HG03196 (cell line): ENCODE data around the gene RNASEH2A.

Source experiments
- ATAC-seq: cut with Tn5 transposase; IDR thresholded peaks from one replicate; pipeline ENCODE4 v1.9.1; 2021; ENCODE audit not compliant: unreplicated experiment

The RNASEH2A gene

DNA sequence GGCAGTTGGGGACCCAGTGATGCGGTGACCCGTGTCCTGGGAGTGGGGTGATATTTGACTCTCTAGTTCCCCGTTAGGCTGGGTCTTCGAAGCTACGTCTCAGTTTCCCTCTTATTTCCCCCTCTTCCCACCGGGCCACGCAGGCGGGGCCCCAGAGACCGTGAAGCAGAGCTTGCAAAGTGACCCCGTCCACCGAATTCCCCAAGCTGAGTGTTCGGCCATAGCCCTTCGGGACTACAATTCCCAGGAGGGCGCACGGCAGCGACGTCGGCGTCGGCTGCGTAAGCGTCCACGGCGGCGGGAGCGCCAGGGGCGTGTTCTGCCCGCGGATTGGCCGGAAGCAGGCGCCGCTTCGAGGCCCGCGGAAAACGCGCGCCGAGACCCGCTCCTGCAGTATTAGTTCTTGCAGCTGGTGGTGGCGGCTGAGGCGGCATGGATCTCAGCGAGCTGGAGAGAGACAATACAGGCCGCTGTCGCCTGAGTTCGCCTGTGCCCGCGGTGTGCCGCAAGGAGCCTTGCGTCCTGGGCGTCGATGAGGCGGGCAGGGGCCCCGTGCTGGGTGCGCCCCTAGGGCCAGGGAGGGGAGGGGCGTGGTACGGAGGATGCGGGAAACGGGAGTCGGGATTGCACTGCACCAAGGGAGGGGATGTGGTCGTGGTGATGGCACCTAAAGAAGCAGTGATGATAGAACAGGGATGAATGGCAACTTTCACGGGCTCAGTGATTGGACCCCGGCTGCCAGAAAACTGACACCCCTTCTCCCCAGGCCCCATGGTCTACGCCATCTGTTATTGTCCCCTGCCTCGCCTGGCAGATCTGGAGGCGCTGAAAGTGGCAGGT, at the start of gene RNASEH2A:
RNASEH2A (plus strand) TSS at position 343 of the 840 bp plus-strand sequence; CDS start at position 433, 90 bp downstream.
- ATAC-seq, result peak; percentile 75

GRCh38 chr19:12757544-12758274, 48.7 kb upstream of the RNASEH2A start:
- no peak for ATAC-seq

DNA sequence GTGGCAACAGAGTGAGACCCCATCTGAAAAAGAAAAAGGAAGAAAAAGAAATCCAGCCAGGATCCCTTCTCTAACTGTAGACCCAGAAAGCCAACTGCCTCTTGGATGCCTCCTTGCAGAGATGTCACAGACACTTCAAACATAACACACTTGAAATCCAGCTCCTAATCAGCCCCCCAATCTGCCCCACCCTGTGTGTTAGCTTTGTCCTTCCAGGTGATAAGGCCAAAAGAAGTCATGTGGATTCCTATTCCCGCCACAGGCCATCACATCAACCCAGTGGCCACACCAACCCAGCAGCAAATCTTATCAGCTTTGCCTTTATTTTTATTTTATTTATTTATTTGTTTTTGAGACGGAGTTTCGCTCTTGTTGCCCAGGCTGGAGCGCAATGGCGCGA, 46.7 kb upstream of the RNASEH2A start:
- ATAC-seq, result no peak

GRCh38 chr19:12763100-12763499, 43.3 kb upstream of the RNASEH2A start:
- ATAC-seq, result no peak

DNA sequence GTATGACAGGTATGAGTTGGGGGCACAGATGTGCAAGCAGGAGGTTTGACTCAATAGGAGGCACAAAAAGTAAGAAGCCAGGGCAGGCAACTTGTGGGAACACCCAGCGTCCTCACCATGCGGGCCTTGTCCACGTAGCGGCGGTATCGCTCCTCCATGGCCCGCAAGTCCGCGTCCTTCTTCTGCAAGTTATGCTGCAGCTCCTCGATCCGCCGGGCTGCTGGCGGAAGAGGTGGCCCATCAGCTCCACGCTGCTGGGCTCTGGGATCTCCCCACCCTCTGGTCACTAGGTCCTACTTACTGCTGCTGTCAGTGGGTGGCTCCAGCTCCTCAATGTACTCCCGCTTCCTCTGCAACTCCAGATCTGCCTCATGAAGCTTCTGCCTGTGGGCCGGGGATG, 41.7 kb upstream of the RNASEH2A start:
- no peak for ATAC-seq

DNA sequence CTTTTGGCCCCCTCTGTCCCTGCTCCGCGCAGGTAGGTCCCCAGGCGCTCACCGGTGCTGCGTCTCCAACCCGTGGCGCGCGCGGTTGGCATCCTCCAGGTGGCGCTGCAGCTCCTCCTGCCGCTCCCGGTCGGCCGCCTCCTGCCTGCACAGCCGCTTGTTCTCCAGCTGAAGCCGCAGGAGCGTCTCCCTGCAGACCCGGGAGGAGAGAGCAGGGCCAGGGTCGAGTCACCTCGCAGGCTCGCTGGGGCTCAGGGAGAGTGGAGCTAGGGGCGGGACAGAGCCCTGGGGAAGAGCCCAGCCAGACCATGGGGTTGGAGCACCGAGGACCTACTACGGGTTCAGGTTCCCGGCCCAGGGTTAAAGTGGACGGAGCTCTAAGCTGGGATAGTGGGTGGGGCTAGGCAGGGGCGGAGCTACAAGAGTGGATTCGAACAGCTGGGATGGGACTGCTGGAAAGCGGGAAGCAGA, 40.3 kb upstream of the RNASEH2A start:
- ATAC-seq, result no peak

DNA sequence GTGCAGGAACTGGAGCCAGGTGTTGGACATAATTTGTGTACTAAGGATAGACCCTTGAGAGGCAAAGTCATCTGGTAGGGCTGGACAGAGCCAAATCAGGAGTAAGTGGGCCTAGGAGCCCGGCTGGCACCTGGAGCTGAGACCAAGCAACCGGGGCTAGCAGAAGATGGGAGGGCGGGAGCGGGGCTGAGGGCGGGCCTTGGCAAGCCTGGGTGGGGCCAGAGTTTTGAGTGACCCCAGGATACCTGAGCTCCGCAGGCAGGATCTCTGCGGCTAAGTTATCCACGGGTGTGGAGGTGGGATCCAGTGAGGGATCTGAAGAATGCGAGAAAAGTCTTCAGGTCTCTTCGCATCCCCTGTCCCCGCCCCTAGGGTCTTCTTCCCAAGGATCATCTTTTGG, 39.2 kb upstream of the RNASEH2A start:
- ATAC-seq, result no peak

- no peak for ATAC-seq
These were observed 38.7 kb upstream of the RNASEH2A start for GRCh38 chr19:12767666-12768065.

DNA sequence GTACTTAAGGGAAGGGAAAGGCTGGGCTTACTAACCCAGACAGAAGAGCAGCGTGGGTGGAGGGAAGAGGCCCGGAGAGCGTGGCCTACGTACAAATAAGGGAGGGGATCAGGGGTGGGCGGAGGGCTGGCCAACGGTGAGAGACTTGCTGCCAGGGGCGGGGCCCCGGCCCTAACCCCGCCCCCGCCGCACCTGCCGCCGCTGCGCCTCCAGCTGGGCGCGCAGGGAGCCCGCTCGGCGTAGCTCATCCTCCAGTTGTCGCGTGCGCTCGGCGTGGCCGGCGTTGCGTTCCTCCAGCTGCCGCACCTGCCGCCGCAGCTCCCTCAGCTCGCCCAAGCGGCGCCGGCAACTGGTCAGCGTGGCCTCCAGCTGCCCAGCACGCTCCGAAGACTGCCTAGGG, 36.7 kb upstream of the RNASEH2A start:
- ATAC-seq, result no peak

- no peak for ATAC-seq
These were observed 35.5 kb upstream of the RNASEH2A start for GRCh38 chr19:12770922-12771321.

GRCh38 chr19:12772323-12772722, 34.1 kb upstream of the RNASEH2A start:
- ATAC-seq, result no peak

- ATAC-seq, result no peak
These were observed 32.8 kb upstream of the RNASEH2A start for GRCh38 chr19:12773571-12773970.

DNA sequence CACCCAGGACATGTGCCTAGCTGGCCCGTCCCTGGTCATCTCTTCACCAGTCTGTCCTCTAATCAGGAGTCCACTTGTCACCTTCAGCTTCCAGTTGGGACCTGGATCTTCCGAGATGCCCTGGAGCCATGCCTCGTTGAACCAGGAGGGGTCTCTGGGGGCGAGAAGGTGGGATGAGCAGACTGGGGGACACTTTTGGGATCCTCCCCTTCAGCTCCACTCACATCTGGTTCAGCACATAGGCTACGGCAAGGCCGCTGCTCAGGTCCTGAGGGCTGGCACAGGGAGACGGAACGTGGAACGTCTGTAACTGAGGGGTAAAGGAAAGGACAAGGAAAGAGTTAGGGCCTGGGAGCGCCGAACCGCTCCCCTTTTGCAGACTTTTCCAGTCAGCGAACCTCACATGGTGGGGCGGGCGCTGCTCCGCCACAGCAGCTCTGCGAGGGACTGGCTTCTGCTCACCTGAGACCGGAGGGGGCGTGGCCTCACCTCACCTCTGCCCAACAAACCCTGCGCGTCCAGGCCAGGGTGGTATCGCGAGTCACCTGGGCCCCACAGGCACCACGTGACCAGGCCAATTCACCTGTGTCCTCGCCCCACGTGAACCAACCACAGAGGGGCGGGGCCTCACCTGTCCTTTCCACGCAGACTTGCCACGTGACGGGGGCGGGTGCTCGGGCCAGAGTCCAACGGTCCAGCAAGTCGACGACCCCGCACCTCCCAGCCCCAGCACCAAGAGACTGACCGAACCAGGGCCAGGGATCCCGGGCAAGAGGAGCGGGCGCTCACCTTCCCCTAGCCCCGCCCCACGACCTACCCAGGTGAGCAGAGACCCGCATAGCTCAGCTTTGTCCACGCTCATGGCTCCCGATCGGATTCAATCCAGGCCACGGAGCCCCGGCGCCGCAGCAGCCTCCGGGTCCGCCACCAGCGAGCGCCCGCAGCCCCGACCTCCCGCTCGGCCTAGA, 31.5 kb upstream of the RNASEH2A start, which contains the start of gene HOOK2:
HOOK2 (minus strand) TSS at position 965 of the 968 bp plus-strand sequence; CDS start at position 862, 103 bp downstream.
- no peak for ATAC-seq

- ATAC-seq, result peak; percentile 37
These were observed 29.0 kb upstream of the RNASEH2A start for GRCh38 chr19:12777217-12778016.

- no peak for ATAC-seq
These were observed 28.1 kb upstream of the RNASEH2A start for GRCh38 chr19:12778017-12778904.

- no peak for ATAC-seq
These were observed 27.6 kb upstream of the RNASEH2A start for GRCh38 chr19:12778905-12779161.

- ATAC-seq, result no peak
These were observed 27.0 kb upstream of the RNASEH2A start for GRCh38 chr19:12779162-12779993.

- no peak for ATAC-seq
These were observed 24.3 kb upstream of the RNASEH2A start for GRCh38 chr19:12782174-12782423.
